Bronchial epithelial cell (primary cell): ENCODE measurements around the gene DKKL1. TPM values are rescaled to one million over a fixed set of nuclear protein-coding genes. Genes with fewer than 3 reads are reported as not detected.
A peak's percentile ranks its signal among the peaks of the same experiment; 100 is the strongest.
"Not testable (repeated sequence)": the region's sequence is repeated elsewhere in the genome, so short reads cannot be mapped to it uniquely, and the experiment has no call there.

Source experiments
- DNase-seq: peaks from one replicate; pipeline ENCODE4 v3.0.0-alpha.2; 2010; ENCODE audit warnings: low read depth
- FAIRE-seq: peaks from 2 replicates; lab custom pipeline; 2011; peaks lifted over from hg19 to GRCh38; lab: Jason Lieb, UNC
- H3K27me3 ChIP-seq: 2 replicates; pipeline ENCODE4 v1.5.1; 2011; ENCODE audit warnings: low read length; ENCODE audit not compliant: control insufficient read depth, insufficient read depth
- H3K36me3 ChIP-seq: 2 replicates; pipeline ENCODE4 v1.5.1; 2011; ENCODE audit warnings: low read length; ENCODE audit not compliant: control insufficient read depth, insufficient read depth
- H3K4me3 ChIP-seq: 2 replicates; pipeline ENCODE4 v1.5.1; 2011; ENCODE audit warnings: mild to moderate bottlenecking, low read depth, low read length, control low read depth
- total RNA-seq: library from RNA; depleted of rRNA; stranded (reverse); fragments of >200 nt; gene quantifications from 2 replicates; pipeline ENCODE4 v1.2.1, GENCODE V29; 2014
- TF ChIP-seq, protein P1 (sequence below): IDR thresholded peaks from 2 replicates; pipeline ENCODE4 v1.5.1; 2011; ENCODE audit warnings: mild to moderate bottlenecking, moderate library complexity, low read length, control low read depth, inconsistent platforms; ENCODE audit not compliant: insufficient read depth, severe bottlenecking

DKKL1 gene
- total RNA-seq: not detected in 2 replicates

DNA sequence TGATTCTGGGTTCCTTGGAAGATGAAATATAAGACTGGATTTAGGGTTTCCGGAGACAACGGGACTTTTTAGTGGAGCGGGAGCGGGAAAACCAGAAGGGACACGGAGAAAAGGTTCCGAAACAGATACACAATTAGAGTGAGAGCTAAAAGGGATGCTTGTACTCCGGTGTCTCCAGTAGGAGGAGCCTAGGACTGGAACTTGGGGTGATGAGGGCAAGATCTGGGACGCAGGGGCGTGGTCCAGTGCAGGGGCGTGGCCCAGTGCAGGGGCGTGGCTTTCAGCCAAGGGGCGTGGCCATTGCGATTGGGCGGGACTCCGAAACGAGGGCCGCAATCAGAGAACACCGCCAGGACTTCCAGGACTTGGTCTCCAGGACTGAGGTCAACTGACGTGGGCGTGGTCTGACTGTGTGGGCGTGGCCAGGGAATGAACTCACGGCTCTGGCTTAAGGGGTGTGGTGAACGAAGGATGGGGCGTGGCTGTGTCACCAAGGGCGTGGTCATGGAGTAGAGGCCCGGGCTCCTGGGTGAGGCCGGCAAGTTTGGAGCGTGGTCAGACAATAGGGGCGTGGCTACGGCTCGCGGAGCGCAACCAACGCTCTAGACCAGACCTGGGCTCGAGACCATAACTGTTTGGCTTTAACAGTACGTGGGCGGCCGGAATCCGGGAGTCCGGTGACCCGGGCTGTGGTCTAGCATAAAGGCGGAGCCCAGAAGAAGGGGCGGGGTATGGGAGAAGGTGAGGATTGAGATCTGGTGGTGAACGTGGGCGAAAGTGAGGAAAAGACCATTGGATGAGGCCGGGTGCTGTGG, at the start of gene DKKL1:
TSS of gene DKKL1 (plus strand) at position 610 of the 815 bp plus-strand sequence. CDS start at position 732, 122 bp downstream.
- H3K4me3 ChIP-seq: peak within 1 kb of the TSS; percentile 70
- peak; percentile 95 for FAIRE-seq
- TF ChIP-seq, protein P1, sequence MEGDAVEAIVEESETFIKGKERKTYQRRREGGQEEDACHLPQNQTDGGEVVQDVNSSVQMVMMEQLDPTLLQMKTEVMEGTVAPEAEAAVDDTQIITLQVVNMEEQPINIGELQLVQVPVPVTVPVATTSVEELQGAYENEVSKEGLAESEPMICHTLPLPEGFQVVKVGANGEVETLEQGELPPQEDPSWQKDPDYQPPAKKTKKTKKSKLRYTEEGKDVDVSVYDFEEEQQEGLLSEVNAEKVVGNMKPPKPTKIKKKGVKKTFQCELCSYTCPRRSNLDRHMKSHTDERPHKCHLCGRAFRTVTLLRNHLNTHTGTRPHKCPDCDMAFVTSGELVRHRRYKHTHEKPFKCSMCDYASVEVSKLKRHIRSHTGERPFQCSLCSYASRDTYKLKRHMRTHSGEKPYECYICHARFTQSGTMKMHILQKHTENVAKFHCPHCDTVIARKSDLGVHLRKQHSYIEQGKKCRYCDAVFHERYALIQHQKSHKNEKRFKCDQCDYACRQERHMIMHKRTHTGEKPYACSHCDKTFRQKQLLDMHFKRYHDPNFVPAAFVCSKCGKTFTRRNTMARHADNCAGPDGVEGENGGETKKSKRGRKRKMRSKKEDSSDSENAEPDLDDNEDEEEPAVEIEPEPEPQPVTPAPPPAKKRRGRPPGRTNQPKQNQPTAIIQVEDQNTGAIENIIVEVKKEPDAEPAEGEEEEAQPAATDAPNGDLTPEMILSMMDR: peak; percentile 36
- DNase-seq: peak; percentile 98
- H3K27me3 ChIP-seq: no peaks in the 10 kb centered on the region
- peaks cover 2% of the 10 kb centered on the region for H3K36me3 ChIP-seq

DNA sequence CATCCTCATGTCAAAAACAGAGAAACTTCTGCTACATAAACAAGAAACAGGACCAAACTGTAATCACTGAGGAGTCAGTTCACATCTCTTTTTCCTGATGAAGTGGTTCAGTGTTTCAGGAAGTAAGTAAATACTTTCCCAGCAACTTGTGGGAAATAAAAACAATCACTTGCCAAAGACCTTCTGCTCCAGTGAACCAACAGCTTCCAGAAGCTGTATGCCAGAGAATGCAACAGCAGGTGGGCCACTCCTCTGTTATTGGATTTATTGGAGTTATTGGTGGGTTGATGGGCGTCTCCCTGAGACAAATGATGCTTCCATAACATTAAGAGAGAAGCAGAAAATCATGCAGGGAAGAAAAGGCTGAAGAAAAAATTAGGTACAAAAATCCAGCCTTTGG, 48.6 kb upstream of the DKKL1 start:
- TF ChIP-seq, protein P1: no peak
- Histone ChIP-seq H3K36me3 (no peaks in the 10 kb centered on the region), H3K27me3 (no peaks in the 10 kb centered on the region), H3K4me3 (no peak overlapping the region)
- DNase-seq: no peak
- FAIRE-seq: no peak

DNA sequence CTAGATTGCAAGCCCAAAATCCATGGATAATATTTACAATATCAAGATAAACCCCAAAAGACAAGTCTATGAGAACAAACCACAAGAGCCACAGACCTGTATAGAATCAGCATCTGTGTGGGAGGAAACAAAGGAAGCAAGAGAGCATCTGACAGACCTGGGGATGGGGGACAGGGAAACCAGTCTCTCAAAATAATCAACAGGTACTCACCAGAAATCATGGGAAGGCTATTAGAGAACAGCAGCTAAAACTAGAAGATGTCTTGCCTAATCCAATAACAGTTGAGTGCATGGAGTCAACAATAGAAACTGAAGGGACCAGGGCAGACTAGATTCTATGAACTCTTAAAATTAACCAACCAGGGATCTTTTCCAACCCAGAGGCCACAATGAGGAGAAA, 47.4 kb upstream of the DKKL1 start:
- TF ChIP-seq, protein P1: no peak
- FAIRE-seq: peak; percentile 58

DNA sequence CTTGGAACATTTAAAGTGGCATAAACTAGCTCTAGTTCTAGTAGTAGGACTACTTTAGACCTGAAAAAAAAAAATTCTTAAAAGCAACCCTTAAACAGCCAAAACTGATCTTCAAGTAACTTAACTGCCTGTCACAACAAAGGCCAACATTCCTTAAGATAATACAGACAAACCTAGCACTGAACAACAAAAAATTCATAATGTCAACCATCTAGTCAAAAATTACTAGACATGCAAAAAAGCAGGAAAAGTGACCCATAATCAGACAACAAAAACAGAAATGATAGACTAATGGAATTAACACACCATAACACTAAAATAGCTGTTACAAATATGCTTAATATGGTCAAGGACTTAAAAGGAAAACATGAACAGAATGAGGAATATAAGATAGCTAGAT, 45.4 kb upstream of the DKKL1 start:
- no peak for FAIRE-seq
- TF ChIP-seq, protein P1: no peak
- H3K4me3 ChIP-seq: no peak overlapping the region

More for the DNA sequence above, 47.4 kb upstream of the DKKL1 start:
- H3K36me3 ChIP-seq: no peaks in the 10 kb centered on the region
- DNase-seq: no peak
- no peak overlapping the region for H3K4me3 ChIP-seq
- H3K27me3 ChIP-seq: no peaks in the 10 kb centered on the region

DNA sequence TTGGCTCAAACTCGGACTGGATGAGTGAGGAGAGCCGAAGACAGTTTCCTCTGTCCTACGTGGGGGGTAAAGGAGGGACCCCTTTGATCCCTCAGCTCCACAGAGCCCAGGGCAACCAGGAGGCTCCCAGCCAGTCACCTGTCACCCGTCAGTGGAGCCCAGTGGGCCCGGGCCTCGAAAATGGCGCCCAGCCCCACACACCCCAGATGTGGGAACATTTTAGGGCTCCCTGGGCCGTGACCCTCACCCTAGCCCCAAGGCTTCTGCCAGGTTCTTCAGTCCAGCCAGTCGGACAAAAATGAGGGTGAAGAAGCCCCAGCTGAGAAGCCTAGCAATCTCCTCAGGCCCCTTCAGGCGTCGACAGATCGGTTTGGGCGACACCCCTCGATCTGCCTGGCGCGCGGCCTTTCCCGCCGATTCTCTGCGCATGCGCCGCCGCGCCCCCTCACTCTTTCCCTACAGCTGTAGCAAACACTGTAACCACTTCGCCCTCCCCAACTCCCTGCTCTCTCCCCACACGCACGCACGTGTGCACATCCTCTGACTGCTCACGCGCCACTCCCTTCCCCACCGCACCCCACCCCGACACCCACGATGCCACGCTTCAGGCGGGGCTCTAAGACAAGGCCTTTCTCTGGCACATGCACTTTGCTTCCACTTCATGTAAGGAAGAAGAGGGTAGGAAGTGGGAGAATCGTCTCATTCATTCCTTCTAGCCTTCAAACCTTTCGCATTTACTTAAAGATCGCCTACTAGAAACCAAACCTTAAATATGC, 38.7 kb upstream of the DKKL1 start, which contains the start of gene SLC6A16:
TSS of gene SLC6A16 (minus strand) at position 391 of the 776 bp plus-strand sequence. CDS start 13,844 bp downstream, outside the sequence.
- no peak for DNase-seq
- no peaks in the 10 kb centered on the region for H3K27me3 ChIP-seq
- TF ChIP-seq, protein P1: no peak
- no peak for FAIRE-seq
- H3K36me3 ChIP-seq: no peaks in the 10 kb centered on the region
- no peak within 1 kb of the TSS for H3K4me3 ChIP-seq

More for the DNA sequence above, 45.4 kb upstream of the DKKL1 start:
- no peak for DNase-seq
- no peaks in the 10 kb centered on the region for H3K27me3 ChIP-seq
- no peaks in the 10 kb centered on the region for H3K36me3 ChIP-seq

DNA sequence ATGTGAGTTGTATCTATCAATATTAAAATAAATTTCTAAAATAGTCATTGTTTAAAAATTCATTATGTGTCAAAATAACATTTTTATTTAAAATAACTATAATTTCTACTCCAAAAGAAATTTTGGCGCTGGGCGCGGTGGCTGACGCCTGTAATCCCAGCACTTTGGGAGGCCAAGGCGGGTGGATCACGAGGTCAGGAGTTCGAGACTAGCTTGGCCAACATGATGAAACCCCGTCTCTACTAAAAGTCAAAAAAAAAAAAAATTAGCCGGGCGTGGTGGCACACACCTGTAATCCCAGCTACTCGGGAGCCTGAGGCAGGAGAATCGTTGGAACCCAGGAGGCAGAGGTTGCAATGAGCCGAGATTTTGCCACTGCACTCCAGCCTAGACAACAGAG, 37.9 kb upstream of the DKKL1 start:
- not testable (repeated sequence) for H3K27me3 ChIP-seq, FAIRE-seq, H3K4me3 ChIP-seq

More for the DNA sequence above, 37.9 kb upstream of the DKKL1 start:
- DNase-seq, H3K36me3 ChIP-seq: not testable (repeated sequence)
